ENCODE results near the gene TGFBI.

TGFBI gene

DNA sequence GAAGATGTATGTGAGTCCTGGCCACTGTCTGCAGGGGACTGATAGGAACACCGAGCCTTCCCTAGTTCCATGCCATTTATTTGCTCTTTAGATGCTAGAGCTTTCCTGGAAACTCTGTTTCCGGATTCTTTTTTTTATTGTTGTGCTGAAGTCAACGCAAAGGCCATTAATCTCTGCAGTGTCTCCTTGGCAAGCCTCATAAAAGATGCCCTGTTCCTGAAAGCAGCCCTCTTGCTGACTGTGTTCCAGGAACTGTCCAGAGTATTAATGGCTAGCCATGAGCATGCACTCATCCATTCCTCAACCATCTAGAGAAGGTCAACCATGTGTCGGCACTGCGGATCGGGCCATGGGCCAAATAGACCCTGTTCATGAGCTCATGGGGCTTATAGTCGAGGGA lies 61.0 kb downstream of the TGFBI start:
- Histone ChIP-seq H3K79me1 (ENCODE audit: low read length) (no peaks in the 10 kb centered on the region), H2AK5ac (ENCODE audit: low read length) (no peak overlapping the region), H3K18ac (ENCODE audit: low read length) (no peak overlapping the region), H2AFZ (ENCODE audit: insufficient read depth, low read length, poor library complexity) (no peak overlapping the region), H3K27me3 (ENCODE audit: insufficient read depth, low read length) (no peaks in the 10 kb centered on the region), H3K9ac (ENCODE audit: low read length) (no peak overlapping the region), H2BK120ac (ENCODE audit: insufficient read depth, low read length, poor library complexity) (no peak overlapping the region), H3K27ac (ENCODE audit: low read depth, low read length) (no peak overlapping the region), H3K36me3 (ENCODE audit: control insufficient read depth in 1 of 2, insufficient read depth in 2 of 2, low read length in 2 of 2) (no peaks in the 10 kb centered on the region), H3K4me2 (ENCODE audit: low read length) (no peak overlapping the region), H4K12ac (ENCODE audit: low read depth, low read length) (no peak overlapping the region), H3K4ac (ENCODE audit: low read depth, low read length) (no peak overlapping the region), H2BK5ac (ENCODE audit: low read depth, low read length, poor library complexity) (no peak overlapping the region), H3K4me3 (ENCODE audit: low read depth, low read length) (no peak overlapping the region), H3K79me2 (ENCODE audit: control insufficient read depth, insufficient read depth, low read length, poor library complexity) (no peaks in the 10 kb centered on the region), H2BK12ac (ENCODE audit: low read length) (no peak overlapping the region), H3K23ac (ENCODE audit: low read length) (no peak overlapping the region), H4K8ac (ENCODE audit: low read depth, low read length) (no peak overlapping the region), H3K9me3 (ENCODE audit: insufficient read depth, low read depth, low read length) (peaks cover 2% of the 10 kb centered on the region), H4K91ac (ENCODE audit: low read depth, low read length) (no peak overlapping the region), H3K14ac (ENCODE audit: low read length) (no peak overlapping the region), H3K4me1 (ENCODE audit: control insufficient read depth in 1 of 2, insufficient read depth in 2 of 2, low read length in 2 of 2) (no peaks in the 10 kb centered on the region)
- WGBS (ENCODE audit: extremely low coverage, insufficient coverage, insufficient read length), result no CpG with 5 or more reads among the region's 7 CpGs
- DNase-seq, result no peak

DNA sequence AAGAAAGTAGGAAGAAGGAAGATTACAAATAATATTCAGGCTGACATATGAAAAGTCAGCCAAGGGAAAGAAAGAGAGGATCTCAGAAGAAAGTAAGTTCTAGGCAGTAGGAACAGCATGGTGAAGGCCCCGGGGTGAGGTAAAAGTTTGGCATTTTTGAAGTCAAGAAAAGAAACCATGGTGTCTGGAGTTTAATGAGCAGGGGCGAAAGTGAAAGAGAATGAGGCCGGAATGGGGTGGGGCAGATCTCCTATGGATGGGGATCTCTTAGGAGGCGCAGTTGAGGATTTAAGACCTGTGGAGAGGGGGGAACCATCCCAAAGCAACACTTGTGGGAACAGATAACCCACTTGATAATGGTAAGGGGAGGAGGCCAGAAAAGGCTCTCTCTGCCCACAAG lies 61.5 kb downstream of the TGFBI start:
- H2AFZ ChIP-seq (ENCODE audit: insufficient read depth, low read length, poor library complexity), result no peak overlapping the region
- no peak overlapping the region for H2BK120ac ChIP-seq (ENCODE audit: insufficient read depth, low read length, poor library complexity)
- H4K8ac ChIP-seq (ENCODE audit: low read depth, low read length), result no peak overlapping the region
- H3K79me2 ChIP-seq (ENCODE audit: control insufficient read depth, insufficient read depth, low read length, poor library complexity), result no peaks in the 10 kb centered on the region
- H2AK5ac ChIP-seq (ENCODE audit: low read length), result no peak overlapping the region
- peaks cover 2% of the 10 kb centered on the region for H3K9me3 ChIP-seq (ENCODE audit: insufficient read depth, low read depth, low read length)
- no peaks in the 10 kb centered on the region for H3K27me3 ChIP-seq (ENCODE audit: insufficient read depth, low read length)
- H3K9ac ChIP-seq (ENCODE audit: low read length), result no peak overlapping the region
- H2BK12ac ChIP-seq (ENCODE audit: low read length), result no peak overlapping the region
- no peak overlapping the region for H3K4me2 ChIP-seq (ENCODE audit: low read length)
- WGBS (ENCODE audit: extremely low coverage, insufficient coverage, insufficient read length), result no CpG with 5 or more reads among the region's 4 CpGs
- H3K4me1 ChIP-seq (ENCODE audit: control insufficient read depth in 1 of 2, insufficient read depth in 2 of 2, low read length in 2 of 2), result no peaks in the 10 kb centered on the region
- H3K4me3 ChIP-seq (ENCODE audit: low read depth, low read length), result no peak overlapping the region
- no peak overlapping the region for H2BK5ac ChIP-seq (ENCODE audit: low read depth, low read length, poor library complexity)
- no peaks in the 10 kb centered on the region for H3K36me3 ChIP-seq (ENCODE audit: control insufficient read depth in 1 of 2, insufficient read depth in 2 of 2, low read length in 2 of 2)
- no peak overlapping the region for H3K23ac ChIP-seq (ENCODE audit: low read length)
- H4K91ac ChIP-seq (ENCODE audit: low read depth, low read length), result no peak overlapping the region
- no peak overlapping the region for H3K18ac ChIP-seq (ENCODE audit: low read length)
- no peak overlapping the region for H3K27ac ChIP-seq (ENCODE audit: low read depth, low read length)
- no peak overlapping the region for H3K4ac ChIP-seq (ENCODE audit: low read depth, low read length)
- no peak overlapping the region for H4K12ac ChIP-seq (ENCODE audit: low read depth, low read length)
- H3K14ac ChIP-seq (ENCODE audit: low read length), result no peak overlapping the region
- H3K79me1 ChIP-seq (ENCODE audit: low read length), result no peaks in the 10 kb centered on the region
- no peak for DNase-seq

DNA sequence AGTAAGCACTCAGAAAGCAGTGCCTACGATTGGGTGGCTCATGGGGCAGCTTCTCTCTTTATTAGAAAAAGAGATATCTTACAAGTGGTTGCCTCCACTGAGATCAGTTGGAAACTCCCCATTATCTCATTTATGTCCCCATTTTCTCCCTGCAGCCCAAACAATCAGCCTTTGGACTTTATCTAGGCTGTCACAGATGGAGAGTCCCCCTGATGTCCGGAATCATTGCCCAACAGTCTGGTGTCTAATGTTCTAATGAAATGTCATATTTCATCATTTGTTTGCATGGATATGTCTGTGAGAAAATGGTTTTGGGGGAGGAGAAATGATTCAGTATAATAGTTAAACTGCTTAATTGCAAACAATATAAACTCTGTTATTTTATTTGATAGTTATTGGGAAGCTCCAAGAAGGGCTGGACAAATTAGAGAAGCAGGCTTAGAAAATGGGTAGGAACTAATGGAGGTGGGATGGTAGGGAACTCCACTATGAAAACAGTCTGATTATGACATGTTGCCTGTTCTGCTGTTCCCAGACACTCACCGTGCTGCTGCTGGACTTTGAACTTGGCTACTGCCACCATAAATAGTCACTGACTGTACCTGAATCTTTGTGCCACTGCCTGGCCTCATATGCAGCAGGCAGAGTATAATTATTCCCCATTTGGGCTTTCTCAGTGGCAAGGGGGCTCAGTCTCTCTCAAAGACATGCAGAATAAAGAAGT lies 65.6 kb downstream of the TGFBI start:
- Histone ChIP-seq H2BK120ac (ENCODE audit: insufficient read depth, low read length, poor library complexity) (no peak overlapping the region), H2AFZ (ENCODE audit: insufficient read depth, low read length, poor library complexity) (no peak overlapping the region), H2BK5ac (ENCODE audit: low read depth, low read length, poor library complexity) (no peak overlapping the region), H3K18ac (ENCODE audit: low read length) (no peak overlapping the region), H3K4ac (ENCODE audit: low read depth, low read length) (no peak overlapping the region), H3K79me1 (ENCODE audit: low read length) (no peaks in the 10 kb centered on the region), H3K27ac (ENCODE audit: low read depth, low read length) (no peak overlapping the region), H3K36me3 (ENCODE audit: control insufficient read depth in 1 of 2, insufficient read depth in 2 of 2, low read length in 2 of 2) (no peaks in the 10 kb centered on the region), H3K4me1 (ENCODE audit: control insufficient read depth in 1 of 2, insufficient read depth in 2 of 2, low read length in 2 of 2) (peaks cover 2 to 7% of the 10 kb centered on the region in 2 experiments), H3K79me2 (ENCODE audit: control insufficient read depth, insufficient read depth, low read length, poor library complexity) (no peaks in the 10 kb centered on the region), H3K9me3 (ENCODE audit: insufficient read depth, low read depth, low read length) (no peaks in the 10 kb centered on the region), H2BK12ac (ENCODE audit: low read length) (no peak overlapping the region), H4K91ac (ENCODE audit: low read depth, low read length) (no peak overlapping the region), H3K23ac (ENCODE audit: low read length) (no peak overlapping the region), H4K8ac (ENCODE audit: low read depth, low read length) (no peak overlapping the region), H4K12ac (ENCODE audit: low read depth, low read length) (no peak overlapping the region), H3K4me2 (ENCODE audit: low read length) (no peak overlapping the region), H2AK5ac (ENCODE audit: low read length) (no peak overlapping the region), H3K14ac (ENCODE audit: low read length) (no peak overlapping the region), H3K4me3 (ENCODE audit: low read depth, low read length) (no peak overlapping the region), H3K27me3 (ENCODE audit: insufficient read depth, low read length) (no peaks in the 10 kb centered on the region), H3K9ac (ENCODE audit: low read length) (no peak overlapping the region)
- DNase-seq, result no peak
- WGBS (ENCODE audit: extremely low coverage, insufficient coverage, insufficient read length), result no CpG with 5 or more reads among the region's 3 CpGs

DNA sequence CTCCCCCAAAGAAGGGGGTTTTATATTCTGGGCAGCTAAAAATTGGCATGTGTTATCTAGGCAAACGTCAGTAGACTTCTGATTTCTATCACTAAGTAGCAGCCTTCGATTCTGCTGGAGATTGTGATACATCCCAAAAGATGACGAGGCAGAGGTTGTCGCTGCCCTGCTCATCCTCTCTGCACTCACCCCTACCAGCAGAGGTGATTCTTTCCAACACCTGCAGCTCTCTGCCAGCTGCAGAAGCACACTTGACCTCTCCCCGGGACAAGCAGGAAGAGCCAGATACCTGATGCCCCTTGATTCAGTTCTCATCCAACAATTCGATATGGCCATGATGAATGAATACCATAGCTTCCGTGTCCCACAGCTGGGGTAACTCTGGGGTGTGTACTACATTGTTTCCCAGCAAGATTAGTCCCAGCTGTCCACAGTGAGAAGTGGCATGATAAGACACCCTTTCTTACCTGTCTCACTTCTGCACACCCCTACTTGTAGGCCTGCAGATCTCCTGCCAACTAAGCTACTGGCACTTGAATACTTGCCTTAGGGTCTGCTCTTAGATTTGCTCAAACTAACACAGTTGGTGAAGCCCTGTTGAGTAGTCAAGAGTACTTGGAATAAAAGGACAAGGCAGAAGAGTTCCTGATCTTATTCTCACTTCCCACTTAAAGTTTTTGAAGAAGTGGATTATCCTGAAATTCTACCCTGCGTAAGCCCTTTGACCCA lies 66.3 kb downstream of the TGFBI start:
- H3K14ac ChIP-seq (ENCODE audit: low read length), result no peak overlapping the region
- H3K27ac ChIP-seq (ENCODE audit: low read depth, low read length), result no peak overlapping the region
- no peak overlapping the region for H4K12ac ChIP-seq (ENCODE audit: low read depth, low read length)
- no peak overlapping the region for H2AFZ ChIP-seq (ENCODE audit: insufficient read depth, low read length, poor library complexity)
- no peak overlapping the region for H3K4me2 ChIP-seq (ENCODE audit: low read length)
- H3K4ac ChIP-seq (ENCODE audit: low read depth, low read length), result no peak overlapping the region
- no peak overlapping the region for H3K23ac ChIP-seq (ENCODE audit: low read length)
- no peaks in the 10 kb centered on the region for H3K36me3 ChIP-seq (ENCODE audit: control insufficient read depth in 1 of 2, insufficient read depth in 2 of 2, low read length in 2 of 2)
- no peak overlapping the region for H3K9ac ChIP-seq (ENCODE audit: low read length)
- no CpG with 5 or more reads among the region's 8 CpGs for WGBS (ENCODE audit: extremely low coverage, insufficient coverage, insufficient read length)
- no peak overlapping the region for H2BK120ac ChIP-seq (ENCODE audit: insufficient read depth, low read length, poor library complexity)
- H3K18ac ChIP-seq (ENCODE audit: low read length), result no peak overlapping the region
- H3K4me1 ChIP-seq (ENCODE audit: control insufficient read depth in 1 of 2, insufficient read depth in 2 of 2, low read length in 2 of 2), result peaks cover 2 to 7% of the 10 kb centered on the region in 2 experiments
- no peak overlapping the region for H2BK5ac ChIP-seq (ENCODE audit: low read depth, low read length, poor library complexity)
- H3K9me3 ChIP-seq (ENCODE audit: insufficient read depth, low read depth, low read length), result no peaks in the 10 kb centered on the region
- no peak overlapping the region for H4K8ac ChIP-seq (ENCODE audit: low read depth, low read length)
- H3K79me2 ChIP-seq (ENCODE audit: control insufficient read depth, insufficient read depth, low read length, poor library complexity), result no peaks in the 10 kb centered on the region
- no peak overlapping the region for H2AK5ac ChIP-seq (ENCODE audit: low read length)
- no peaks in the 10 kb centered on the region for H3K27me3 ChIP-seq (ENCODE audit: insufficient read depth, low read length)
- no peak for DNase-seq
- H4K91ac ChIP-seq (ENCODE audit: low read depth, low read length), result no peak overlapping the region
- H3K4me3 ChIP-seq (ENCODE audit: low read depth, low read length), result no peak overlapping the region
- H3K79me1 ChIP-seq (ENCODE audit: low read length), result no peaks in the 10 kb centered on the region
- no peak overlapping the region for H2BK12ac ChIP-seq (ENCODE audit: low read length)
